PC-3 (cell line): ENCODE results near the gene MAMDC2. TPM values are rescaled to one million over a fixed set of nuclear protein-coding genes. Genes with fewer than 3 reads are reported as not detected.

Experiments
- ATAC-seq: fragments of 200-7000 bp; cut with Tn5 transposase; 2 replicates; pipeline ENCODE4 v1.9.1; 2020; ENCODE audit warnings: mild to moderate bottlenecking, moderate library complexity
- BruUV-seq: library from RNA; stranded (reverse); fragments of 400-500 nt; replicated peaks from 2 replicates; lab custom pipeline; 2021; lab: Mats Ljungman, UMichigan
- CTCF ChIA-PET: fragments of 300-600 bp; sonication (Branson Sonifier 250); formaldehyde crosslinking; loops from one replicate; lab custom pipeline; 2022; ENCODE audit warnings: antibody characterized with exemption; lab: Charles Lee
- POLR2A ChIA-PET: fragments of 300-600 bp; sonication (Branson Sonifier 250); formaldehyde crosslinking; loops from one replicate; lab custom pipeline; 2022; ENCODE audit warnings: antibody characterized with exemption; ENCODE audit not compliant: unreplicated experiment; lab: Charles Lee
- DNase-seq: peaks from one replicate; pipeline ENCODE4 v3.0.0-alpha.2; 2015
- H2AFZ ChIP-seq: fragments of 300-600 bp; sonication (generic); 2 replicates; pipeline ENCODE4 v1.6.0; 2016; ENCODE audit warnings: antibody characterized with exemption, low read length
- H3F3A ChIP-seq: fragments of 300-600 bp; sonication (generic); one replicate; pipeline ENCODE4 v1.6.0; 2017; ENCODE audit warnings: antibody characterized with exemption, low read length, control low read depth, mild to moderate bottlenecking; ENCODE audit not compliant: unreplicated experiment
- H3K27ac ChIP-seq: fragments of 300-600 bp; sonication (generic); 2 replicates; pipeline ENCODE4 v1.5.1; 2016; ENCODE audit warnings: mild to moderate bottlenecking, low read length
- H3K27me3 ChIP-seq: fragments of 300-600 bp; sonication (generic); 2 replicates; pipeline ENCODE4 v1.6.1; 2016; ENCODE audit warnings: low read length, mixed read lengths
- H3K36me3 ChIP-seq: fragments of 300-600 bp; sonication (generic); 2 replicates; pipeline ENCODE4 v1.6.1; 2016; ENCODE audit warnings: low read depth, mixed run types, low read length, mixed read lengths
- H3K4me1 ChIP-seq: fragments of 300-600 bp; sonication (generic); 2 replicates; pipeline ENCODE4 v1.5.1; 2016; ENCODE audit warnings: low read length; ENCODE audit not compliant: insufficient read depth
- H3K4me2 ChIP-seq: fragments of 300-600 bp; sonication (generic); 2 replicates; pipeline ENCODE4 v1.6.0; 2016; ENCODE audit warnings: low read length
- H3K4me3 ChIP-seq: fragments of 300-600 bp; sonication (generic); 2 replicates; pipeline ENCODE4 v1.5.1; 2016; ENCODE audit warnings: mild to moderate bottlenecking, low read length, mixed read lengths
- H3K79me2 ChIP-seq: fragments of 300-600 bp; sonication (generic); 2 replicates; pipeline ENCODE4 v1.6.1; 2017; ENCODE audit warnings: low read length, mixed read lengths
- H3K9ac ChIP-seq: fragments of 300-600 bp; sonication (generic); 2 replicates; pipeline ENCODE4 v1.6.0; 2016; ENCODE audit warnings: mild to moderate bottlenecking, low read length
- H3K9me2 ChIP-seq: fragments of 300-600 bp; sonication (generic); replicated peaks from 2 replicates; pipeline ENCODE4 v1.6.1; 2016; ENCODE audit warnings: mixed run types, low read length, mixed read lengths
- H3K9me3 ChIP-seq: fragments of 300-600 bp; sonication (generic); 2 replicates; pipeline ENCODE4 v1.6.1; 2016; ENCODE audit warnings: low read length, mixed read lengths
- H4K20me1 ChIP-seq: fragments of 300-600 bp; sonication (generic); 2 replicates; pipeline ENCODE4 v1.6.1; 2016; ENCODE audit warnings: low read length, mixed read lengths
- CTCF ChIP-seq: fragments of 300-600 bp; sonication (generic); conservative IDR thresholded peaks from 2 replicates; pipeline ENCODE4 v1.5.1; 2017; ENCODE audit warnings: antibody characterized with exemption, low read depth, mild to moderate bottlenecking, low read length
- EZH2 ChIP-seq: fragments of 300-600 bp; sonication (generic); IDR thresholded peaks from one replicate; pipeline ENCODE4 v1.6.1; 2017; ENCODE audit warnings: antibody characterized with exemption, mild to moderate bottlenecking, low read length; ENCODE audit not compliant: unreplicated experiment
- EZH2phosphoT487 ChIP-seq: fragments of 300-600 bp; sonication (generic); IDR thresholded peaks from 2 replicates; pipeline ENCODE4 v1.6.1; 2018; ENCODE audit warnings: mild to moderate bottlenecking, antibody characterized with exemption, low read length, borderline replicate concordance
- intact Hi-C: fragments of 100-400 bp; cut with micrococcal nuclease; formaldehyde crosslinking; loops from 2 replicates; pipeline ENCODE4 v1.9.0; 2023
- total RNA-seq: library from RNA; depleted of rRNA; stranded (reverse); fragments of >200 nt; gene quantifications from 2 replicates; pipeline ENCODE4 v1.2.3, GENCODE V29; 2014

MAMDC2 gene
- total RNA-seq, 1 experiment from 2014 or later = not detected

- intact Hi-C loops = no loop called here
- CTCF ChIA-PET = no interaction called here
Measured at GRCh38 chr9:70222354-70222753, 178.7 kb downstream of the MAMDC2 start.

GRCh38 chr9:70228118-70228517, 184.5 kb downstream of the MAMDC2 start:
- POLR2A ChIA-PET = no interaction called here
- Histone ChIP-seq H3K4me2 (no peak overlapping the region), H3K36me3 (no peaks in the 10 kb centered on the region), H3K4me1 (no peaks in the 10 kb centered on the region), H3K9me3 (no peaks in the 10 kb centered on the region), H3K27me3 (no peaks in the 10 kb centered on the region), H3K79me2 (no peaks in the 10 kb centered on the region), H4K20me1 (no peaks in the 10 kb centered on the region), H3K4me3 (no peak overlapping the region), H3K9ac (no peak overlapping the region), H3K27ac (no peak overlapping the region), H3K9me2 (no peaks in the 10 kb centered on the region), H3F3A (no peaks in the 10 kb centered on the region), H2AFZ (no peak overlapping the region)
- DNase-seq = no peak
- intact Hi-C loops = loop anchor here (5.0 kb wide), 1 partner anchor 116 kb away; no protein-coding TSS in a partner anchor
- no peak for ATAC-seq
- CTCF ChIA-PET = no interaction called here
- TF ChIP-seq EZH2 (no peak), CTCF (no peak), EZH2phosphoT487 (no peak)
- BruUV-seq = no TSS peak

More at GRCh38 chr9:70222354-70222753, 178.7 kb downstream of the MAMDC2 start:
- no peaks in the 10 kb centered on the region for H4K20me1 ChIP-seq
- no peak overlapping the region for H3K27ac ChIP-seq
- no peaks in the 10 kb centered on the region for H3K9me3 ChIP-seq
- BruUV-seq = no TSS peak
- no peaks in the 10 kb centered on the region for H3K9me2 ChIP-seq
- no peak overlapping the region for H3K9ac ChIP-seq
- no peak overlapping the region for H3K4me2 ChIP-seq
- DNase-seq = no peak
- TF ChIP-seq CTCF (no peak), EZH2 (no peak), EZH2phosphoT487 (no peak)
- no peak overlapping the region for H2AFZ ChIP-seq
- H3F3A ChIP-seq = no peaks in the 10 kb centered on the region
- H3K4me1 ChIP-seq = no peaks in the 10 kb centered on the region
- H3K36me3 ChIP-seq = no peaks in the 10 kb centered on the region
- no peaks in the 10 kb centered on the region for H3K79me2 ChIP-seq
- H3K4me3 ChIP-seq = no peak overlapping the region
- no peaks in the 10 kb centered on the region for H3K27me3 ChIP-seq
- POLR2A ChIA-PET = no interaction called here
- no peak for ATAC-seq

- Histone ChIP-seq H3K27ac (no peak overlapping the region), H3K9me2 (no peaks in the 10 kb centered on the region), H3K4me2 (no peak overlapping the region), H3K27me3 (no peaks in the 10 kb centered on the region), H2AFZ (no peak overlapping the region), H3K79me2 (no peaks in the 10 kb centered on the region), H3K4me3 (no peak overlapping the region), H3K36me3 (no peaks in the 10 kb centered on the region), H3K4me1 (no peaks in the 10 kb centered on the region), H3K9ac (no peak overlapping the region), H3F3A (no peaks in the 10 kb centered on the region), H3K9me3 (no peaks in the 10 kb centered on the region), H4K20me1 (no peaks in the 10 kb centered on the region)
- no TSS peak for BruUV-seq
- intact Hi-C loops = loop anchor here (1.0 to 5.0 kb wide), 2 partner anchors 116 to 256 kb away; no protein-coding TSS in a partner anchor
- ATAC-seq (no peak), DNase-seq (no peak)
- CTCF ChIA-PET = no interaction called here
- TF ChIP-seq EZH2 (no peak), EZH2phosphoT487 (no peak), CTCF (no peak)
- POLR2A ChIA-PET = no interaction called here
Measured at GRCh38 chr9:70228611-70229010, 185.0 kb downstream of the MAMDC2 start.
